HEK293 (cell line): Measurements from ENCODE around the gene FOXO6.

Source experiments
- CTCF ChIA-PET: fragments of 350-600 bp; formaldehyde crosslinking; extraction: SDS; loops from one replicate; lab custom pipeline; 2021; ENCODE audit warnings: antibody characterized with exemption; lab: Yijun Ruan, JAX
- POLR2A ChIA-PET: fragments of 300-600 bp; formaldehyde crosslinking; extraction: SDS; loops from one replicate; lab custom pipeline; 2020; ENCODE audit warnings: antibody characterized with exemption, inconsistent platforms; lab: Yijun Ruan, JAX
- H3K27ac ChIP-seq: fragments of 200-500 bp; sonication (Bioruptor generic); 2 replicates; pipeline ENCODE4 v1.5.1; 2014; ENCODE audit warnings: low read depth, low read length, control low read depth, inconsistent platforms; ENCODE audit errors: extremely low read depth
- H3K36me3 ChIP-seq, 2 experiments: fragments of 200-500 bp in 1 of 2; sonication (Bioruptor generic) in 1 of 2; 1 replicate in 1 of 2; 2 replicates in 1 of 2; pipeline ENCODE4 v1.5.1; 2014 to 2017; ENCODE audit warnings: inconsistent platforms in 2 of 2, low read length in 2 of 2; ENCODE audit not compliant: control insufficient read depth in 2 of 2, insufficient read depth in 1 of 2
- H3K4me1 ChIP-seq: fragments of 200-500 bp; sonication (Bioruptor generic); 2 replicates; pipeline ENCODE4 v1.5.1; 2014; ENCODE audit warnings: mild to moderate bottlenecking, low read length, inconsistent platforms; ENCODE audit not compliant: control insufficient read depth, insufficient read depth
- H3K4me3 ChIP-seq: 2 replicates; pipeline ENCODE4 v1.5.1; 2011; ENCODE audit warnings: low read depth, mild to moderate bottlenecking, control low read depth, low read length, moderate library complexity
- H3K9me3 ChIP-seq: fragments of 200-500 bp; sonication (Bioruptor generic); 2 replicates; pipeline ENCODE4 v1.5.1; 2014; ENCODE audit warnings: low read depth, low read length, inconsistent platforms; ENCODE audit not compliant: control insufficient read depth, insufficient read depth
- GLIS1 ChIP-seq: fragments of 450-650 bp; formaldehyde crosslinking; IDR thresholded peaks from 2 replicates; pipeline ENCODE4 v1.5.1; 2016; ENCODE audit warnings: missing biosample characterization, missing genetic modification characterization
- GLIS2 ChIP-seq: fragments of 450-650 bp; formaldehyde crosslinking; IDR thresholded peaks from 2 replicates; pipeline ENCODE4 v1.5.1; 2016; ENCODE audit warnings: missing biosample characterization, missing genetic modification characterization
- IKZF3 ChIP-seq: fragments of 450-650 bp; IDR thresholded peaks from 2 replicates; pipeline ENCODE4 v1.5.0; 2018; ENCODE audit warnings: missing biosample characterization, mild to moderate bottlenecking, missing genetic modification characterization, moderate library complexity
- KLF17 ChIP-seq: fragments of 450-650 bp; formaldehyde crosslinking; IDR thresholded peaks from 2 replicates; pipeline ENCODE4 v1.5.1; 2016; ENCODE audit warnings: missing biosample characterization, missing genetic modification characterization
- SCRT1 ChIP-seq: fragments of 450-650 bp; formaldehyde crosslinking; IDR thresholded peaks from 2 replicates; pipeline ENCODE4 v1.5.1; 2016; ENCODE audit warnings: missing biosample characterization, missing genetic modification characterization, borderline replicate concordance
- SP2 ChIP-seq: fragments of 450-650 bp; formaldehyde crosslinking; IDR thresholded peaks from 2 replicates; pipeline ENCODE4 v1.5.1; 2016; ENCODE audit warnings: missing biosample characterization, missing genetic modification characterization
- WT1 ChIP-seq: fragments of 450-650 bp; formaldehyde crosslinking; IDR thresholded peaks from 2 replicates; pipeline ENCODE4 v1.5.1; 2016; ENCODE audit warnings: missing biosample characterization, missing genetic modification characterization
- ZBTB20 ChIP-seq: fragments of 450-650 bp; formaldehyde crosslinking; IDR thresholded peaks from 2 replicates; pipeline ENCODE4 v1.5.1; 2016; ENCODE audit warnings: missing biosample characterization, missing genetic modification characterization
- ZFP37 ChIP-seq: fragments of 450-650 bp; formaldehyde crosslinking; IDR thresholded peaks from 2 replicates; pipeline ENCODE4 v1.5.1; 2016; ENCODE audit warnings: missing biosample characterization, missing genetic modification characterization
- ZIC2 ChIP-seq: fragments of 450-650 bp; formaldehyde crosslinking; IDR thresholded peaks from 2 replicates; pipeline ENCODE4 v1.5.1; 2016; ENCODE audit warnings: missing biosample characterization, missing genetic modification characterization
- ZNF175 ChIP-seq: fragments of 450-650 bp; formaldehyde crosslinking; IDR thresholded peaks from 2 replicates; pipeline ENCODE4 v1.5.1; 2016; ENCODE audit warnings: missing biosample characterization, missing genetic modification characterization
- ZNF23 ChIP-seq: fragments of 450-650 bp; formaldehyde crosslinking; IDR thresholded peaks from 2 replicates; pipeline ENCODE4 v1.5.1; 2016; ENCODE audit warnings: missing biosample characterization, missing genetic modification characterization, borderline replicate concordance
- ZNF274 ChIP-seq, 2 experiments: fragments of 200-500 bp in 1 of 2; fragments of 450-650 bp in 1 of 2; sonication (Bioruptor generic) in 1 of 2; formaldehyde crosslinking in 1 of 2; IDR thresholded peaks; 2 replicates each; pipeline versions ENCODE4 v1.5.1 to v1.6.1; 2014 to 2016; ENCODE audit warnings: borderline replicate concordance in 1 of 2, inconsistent platforms in 1 of 2, low read length in 1 of 2, missing biosample characterization in 1 of 2, missing genetic modification characterization in 1 of 2
- ZNF311 ChIP-seq: fragments of 450-650 bp; formaldehyde crosslinking; IDR thresholded peaks from 2 replicates; pipeline ENCODE4 v1.5.1; 2017; ENCODE audit warnings: missing biosample characterization, missing genetic modification characterization, borderline replicate concordance
- ZNF366 ChIP-seq: fragments of 450-650 bp; formaldehyde crosslinking; conservative IDR thresholded peaks from 2 replicates; pipeline ENCODE4 v1.5.1; 2016; ENCODE audit warnings: missing biosample characterization, missing genetic modification characterization
- ZNF48 ChIP-seq: fragments of 450-650 bp; formaldehyde crosslinking; IDR thresholded peaks from 2 replicates; pipeline ENCODE4 v1.5.1; 2016; ENCODE audit warnings: missing biosample characterization, missing genetic modification characterization
- ZNF514 ChIP-seq: fragments of 450-650 bp; formaldehyde crosslinking; IDR thresholded peaks from 2 replicates; pipeline ENCODE4 v1.5.1; 2016; ENCODE audit warnings: missing biosample characterization, missing genetic modification characterization
- ZNF707 ChIP-seq: fragments of 450-650 bp; formaldehyde crosslinking; IDR thresholded peaks from 2 replicates; pipeline ENCODE4 v1.5.1; 2016; ENCODE audit warnings: missing biosample characterization, missing genetic modification characterization
- TF ChIP-seq, protein P1 (sequence below): fragments of 450-650 bp; formaldehyde crosslinking; IDR thresholded peaks from 2 replicates; pipeline ENCODE4 v1.5.1; 2016; ENCODE audit warnings: missing biosample characterization, missing genetic modification characterization
- TF ChIP-seq, protein P2 (sequence below): fragments of 450-650 bp; formaldehyde crosslinking; IDR thresholded peaks from 2 replicates; pipeline ENCODE4 v1.5.1; 2016; ENCODE audit warnings: missing biosample characterization, missing genetic modification characterization
- TF ChIP-seq, protein P3 (sequence below): IDR thresholded peaks from 2 replicates; pipeline ENCODE4 v1.6.1; 2011; ENCODE audit warnings: mild to moderate bottlenecking, low read depth, low read length, borderline replicate concordance
- TF ChIP-seq, protein P4 (sequence below): fragments of 450-650 bp; formaldehyde crosslinking; IDR thresholded peaks from 2 replicates; pipeline ENCODE4 v1.5.1; 2016; ENCODE audit warnings: missing biosample characterization, missing genetic modification characterization

FOXO6 gene

DNA sequence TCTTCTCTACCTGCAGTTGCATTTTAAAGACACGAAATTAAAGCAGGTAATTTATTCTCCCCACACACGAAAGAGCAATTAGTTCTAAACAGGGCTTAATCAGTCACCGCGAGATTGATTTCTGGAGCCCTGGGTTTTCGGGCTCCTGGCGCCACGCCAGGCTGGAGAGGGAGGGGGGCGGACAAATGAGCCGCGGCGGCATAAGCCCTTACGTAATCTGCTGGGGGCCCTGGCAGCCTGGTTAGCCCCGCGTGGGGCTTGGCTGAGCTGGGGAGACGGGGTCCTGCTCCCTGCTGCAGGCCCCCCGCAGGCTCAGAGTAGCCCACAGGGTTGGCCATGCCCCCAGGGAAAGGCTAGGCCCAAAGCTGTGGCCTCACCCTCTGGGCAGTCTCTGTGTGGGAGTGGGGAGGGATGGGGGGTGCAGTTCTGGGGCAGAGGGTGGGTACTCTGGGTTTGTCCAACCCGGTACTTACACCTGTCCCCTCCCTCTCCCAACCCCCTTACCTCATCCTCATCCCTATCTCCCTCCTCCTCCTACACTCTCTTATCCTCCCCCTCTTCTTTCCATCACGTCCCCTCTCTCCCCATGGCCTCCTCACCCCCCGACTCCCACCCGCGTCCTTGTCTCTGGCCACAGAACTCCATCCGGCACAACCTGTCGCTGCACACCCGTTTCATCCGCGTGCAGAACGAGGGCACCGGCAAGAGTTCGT, 19.9 kb downstream of the FOXO6 start (continued):
- TF ChIP-seq, protein P1, sequence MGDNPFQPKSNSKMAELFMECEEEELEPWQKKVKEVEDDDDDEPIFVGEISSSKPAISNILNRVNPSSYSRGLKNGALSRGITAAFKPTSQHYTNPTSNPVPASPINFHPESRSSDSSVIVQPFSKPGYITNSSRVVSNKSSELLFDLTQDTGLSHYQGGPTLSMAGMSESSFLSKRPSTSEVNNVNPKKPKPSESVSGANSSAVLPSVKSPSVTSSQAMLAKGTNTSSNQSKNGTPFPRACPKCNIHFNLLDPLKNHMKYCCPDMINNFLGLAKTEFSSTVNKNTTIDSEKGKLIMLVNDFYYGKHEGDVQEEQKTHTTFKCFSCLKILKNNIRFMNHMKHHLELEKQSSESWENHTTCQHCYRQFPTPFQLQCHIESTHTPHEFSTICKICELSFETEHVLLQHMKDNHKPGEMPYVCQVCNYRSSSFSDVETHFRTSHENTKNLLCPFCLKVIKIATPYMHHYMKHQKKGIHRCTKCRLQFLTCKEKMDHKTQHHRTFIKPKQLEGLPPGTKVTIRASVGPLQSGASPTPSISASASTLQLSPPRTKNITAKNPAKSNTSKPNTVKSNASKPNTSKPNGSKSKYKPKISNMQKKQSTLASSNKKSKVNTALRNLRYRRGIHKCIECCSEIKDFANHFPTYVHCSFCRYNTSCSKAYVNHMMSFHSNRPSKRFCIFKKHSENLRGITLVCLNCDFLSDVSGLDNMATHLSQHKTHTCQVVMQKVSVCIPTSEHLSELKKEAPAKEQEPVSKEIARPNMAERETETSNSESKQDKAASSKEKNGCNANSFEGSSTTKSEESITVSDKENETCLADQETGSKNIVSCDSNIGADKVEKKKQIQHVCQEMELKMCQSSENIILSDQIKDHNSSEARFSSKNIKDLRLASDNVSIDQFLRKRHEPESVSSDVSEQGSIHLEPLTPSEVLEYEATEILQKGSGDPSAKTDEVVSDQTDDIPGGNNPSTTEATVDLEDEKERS (tag by site-specific recombination): no peak
- 0 out of 2 replicates have a peak, but pooled peaks have one; percentile 26 for TF ChIP-seq WT1 (tag by site-specific recombination)
- TF ChIP-seq SCRT1 (tag by site-specific recombination): peak; percentile 73; the same call in 1 of the 2 replicates
- peak; percentile 95 for TF ChIP-seq GLIS2

DNA sequence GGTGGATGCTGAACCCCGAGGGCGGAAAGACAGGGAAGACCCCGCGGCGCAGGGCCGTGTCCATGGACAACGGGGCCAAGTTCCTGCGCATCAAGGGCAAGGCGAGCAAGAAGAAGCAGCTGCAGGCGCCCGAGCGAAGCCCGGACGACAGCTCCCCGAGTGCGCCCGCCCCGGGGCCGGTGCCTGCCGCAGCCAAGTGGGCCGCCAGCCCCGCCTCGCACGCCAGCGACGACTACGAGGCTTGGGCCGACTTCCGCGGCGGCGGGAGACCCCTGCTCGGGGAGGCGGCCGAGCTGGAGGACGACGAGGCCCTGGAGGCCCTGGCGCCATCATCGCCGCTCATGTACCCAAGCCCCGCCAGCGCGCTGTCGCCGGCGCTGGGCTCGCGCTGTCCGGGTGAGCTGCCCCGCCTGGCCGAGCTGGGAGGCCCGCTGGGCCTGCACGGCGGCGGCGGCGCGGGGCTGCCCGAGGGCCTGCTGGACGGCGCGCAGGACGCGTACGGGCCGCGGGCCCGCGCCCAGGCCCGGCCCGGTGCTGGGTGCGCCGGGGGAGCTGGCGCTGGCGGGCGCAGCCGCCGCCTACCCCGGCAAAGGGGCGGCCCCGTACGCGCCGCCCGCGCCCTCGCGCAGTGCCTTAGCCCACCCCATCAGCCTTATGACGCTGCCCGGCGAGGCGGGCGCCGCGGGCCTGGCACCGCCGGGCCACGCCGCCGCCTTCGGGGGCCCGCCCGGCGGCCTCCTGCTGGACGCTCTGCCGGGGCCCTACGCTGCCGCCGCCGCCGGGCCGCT, 20.7 kb downstream of the FOXO6 start:
- no peak overlapping the region for H3K27ac ChIP-seq
- ChIA-PET POLR2A (no interaction called here), CTCF (interaction anchor here (0.7 to 1.6 kb wide), 2 partner anchors 36 to 38 kb away, joined by 3 read pairs; no protein-coding TSS in a partner anchor)
- H3K9me3 ChIP-seq: no peaks in the 10 kb centered on the region
- H3K36me3 ChIP-seq: no peaks in the 10 kb centered on the region
- peaks cover 9% of the 10 kb centered on the region for H3K4me1 ChIP-seq
- no peak overlapping the region for H3K4me3 ChIP-seq
- TF ChIP-seq, protein P2, sequence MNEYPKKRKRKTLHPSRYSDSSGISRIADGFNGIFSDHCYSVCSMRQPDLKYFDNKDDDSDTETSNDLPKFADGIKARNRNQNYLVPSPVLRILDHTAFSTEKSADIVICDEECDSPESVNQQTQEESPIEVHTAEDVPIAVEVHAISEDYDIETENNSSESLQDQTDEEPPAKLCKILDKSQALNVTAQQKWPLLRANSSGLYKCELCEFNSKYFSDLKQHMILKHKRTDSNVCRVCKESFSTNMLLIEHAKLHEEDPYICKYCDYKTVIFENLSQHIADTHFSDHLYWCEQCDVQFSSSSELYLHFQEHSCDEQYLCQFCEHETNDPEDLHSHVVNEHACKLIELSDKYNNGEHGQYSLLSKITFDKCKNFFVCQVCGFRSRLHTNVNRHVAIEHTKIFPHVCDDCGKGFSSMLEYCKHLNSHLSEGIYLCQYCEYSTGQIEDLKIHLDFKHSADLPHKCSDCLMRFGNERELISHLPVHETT (tag by site-specific recombination): no peak
- TF ChIP-seq ZNF23 (no peak), ZNF311 (tag by site-specific recombination) (no peak), ZNF366 (no peak), ZNF514 (tag by site-specific recombination) (no peak), KLF17 (tag by site-specific recombination) (no peak), ZNF707 (tag by site-specific recombination) (no peak)
- TF ChIP-seq, protein P3, sequence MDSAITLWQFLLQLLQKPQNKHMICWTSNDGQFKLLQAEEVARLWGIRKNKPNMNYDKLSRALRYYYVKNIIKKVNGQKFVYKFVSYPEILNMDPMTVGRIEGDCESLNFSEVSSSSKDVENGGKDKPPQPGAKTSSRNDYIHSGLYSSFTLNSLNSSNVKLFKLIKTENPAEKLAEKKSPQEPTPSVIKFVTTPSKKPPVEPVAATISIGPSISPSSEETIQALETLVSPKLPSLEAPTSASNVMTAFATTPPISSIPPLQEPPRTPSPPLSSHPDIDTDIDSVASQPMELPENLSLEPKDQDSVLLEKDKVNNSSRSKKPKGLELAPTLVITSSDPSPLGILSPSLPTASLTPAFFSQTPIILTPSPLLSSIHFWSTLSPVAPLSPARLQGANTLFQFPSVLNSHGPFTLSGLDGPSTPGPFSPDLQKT: no peak

DNA sequence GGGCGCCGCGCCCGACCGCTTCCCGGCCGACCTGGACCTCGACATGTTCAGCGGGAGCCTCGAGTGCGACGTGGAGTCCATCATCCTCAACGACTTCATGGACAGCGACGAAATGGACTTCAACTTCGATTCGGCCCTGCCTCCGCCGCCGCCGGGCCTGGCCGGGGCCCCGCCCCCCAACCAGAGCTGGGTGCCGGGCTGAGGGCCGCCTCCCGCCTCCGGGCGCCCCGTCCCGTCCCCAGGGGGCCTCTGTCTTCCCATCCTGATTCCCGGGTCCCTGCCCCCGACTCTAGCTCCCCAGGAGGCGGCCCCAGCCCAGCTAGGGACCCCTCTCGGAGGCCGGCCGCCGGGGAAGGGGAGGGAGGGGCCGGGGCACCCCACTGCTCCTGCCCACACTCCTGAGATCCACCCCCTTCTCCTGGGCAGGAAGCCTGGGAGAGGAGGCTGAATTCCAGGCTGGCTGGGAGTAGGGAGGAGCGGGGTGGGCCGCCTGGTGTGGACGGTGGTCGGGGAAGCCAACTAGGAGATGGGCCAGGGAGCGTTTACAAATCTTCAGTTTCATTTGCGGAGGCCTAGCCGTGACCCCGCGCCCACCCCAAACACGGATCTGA, 21.4 kb downstream of the FOXO6 start:
- Histone ChIP-seq H3K27ac (no peak overlapping the region), H3K9me3 (no peaks in the 10 kb centered on the region), H3K4me1 (peaks cover 16% of the 10 kb centered on the region), H3K4me3 (no peak overlapping the region), H3K36me3 (no peaks in the 10 kb centered on the region)
- ChIA-PET CTCF (interaction anchor here (0.7 to 1.6 kb wide), 2 partner anchors 35 to 39 kb away, joined by 3 read pairs; no protein-coding TSS in a partner anchor), POLR2A (no interaction called here)
- TF ChIP-seq SP2 (tag by site-specific recombination): 0 out of 2 replicates have a peak, but pooled peaks have one; percentile 16
- TF ChIP-seq ZIC2: peak; percentile 53
- TF ChIP-seq ZNF175 (tag by site-specific recombination): no peak
- TF ChIP-seq GLIS1: peak; percentile 25; the same call in 1 of the 2 replicates
- TF ChIP-seq ZNF48 (tag by site-specific recombination): no peak
- TF ChIP-seq IKZF3: peak; percentile 57; the same call in 1 of the 2 replicates
- no peak for TF ChIP-seq ZNF274 (IDR thresholded peaks at IDR 0.05; ENCODE audit: low read length)
- no peak for TF ChIP-seq ZNF274 (tag by site-specific recombination; IDR thresholded peaks at IDR 0.05; ENCODE audit: borderline replicate concordance)
- TF ChIP-seq ZFP37: no peak
- TF ChIP-seq, protein P4, sequence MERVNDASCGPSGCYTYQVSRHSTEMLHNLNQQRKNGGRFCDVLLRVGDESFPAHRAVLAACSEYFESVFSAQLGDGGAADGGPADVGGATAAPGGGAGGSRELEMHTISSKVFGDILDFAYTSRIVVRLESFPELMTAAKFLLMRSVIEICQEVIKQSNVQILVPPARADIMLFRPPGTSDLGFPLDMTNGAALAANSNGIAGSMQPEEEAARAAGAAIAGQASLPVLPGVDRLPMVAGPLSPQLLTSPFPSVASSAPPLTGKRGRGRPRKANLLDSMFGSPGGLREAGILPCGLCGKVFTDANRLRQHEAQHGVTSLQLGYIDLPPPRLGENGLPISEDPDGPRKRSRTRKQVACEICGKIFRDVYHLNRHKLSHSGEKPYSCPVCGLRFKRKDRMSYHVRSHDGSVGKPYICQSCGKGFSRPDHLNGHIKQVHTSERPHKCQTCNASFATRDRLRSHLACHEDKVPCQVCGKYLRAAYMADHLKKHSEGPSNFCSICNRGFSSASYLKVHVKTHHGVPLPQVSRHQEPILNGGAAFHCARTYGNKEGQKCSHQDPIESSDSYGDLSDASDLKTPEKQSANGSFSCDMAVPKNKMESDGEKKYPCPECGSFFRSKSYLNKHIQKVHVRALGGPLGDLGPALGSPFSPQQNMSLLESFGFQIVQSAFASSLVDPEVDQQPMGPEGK (tag by site-specific recombination): peak; percentile 27; the same call in 1 of the 2 replicates
- TF ChIP-seq ZBTB20 (tag by site-specific recombination): peak; percentile 49
